GM12878 (cell line): Measurements from ENCODE around the gene HS6ST3.

Experiments
- CHD1 ChIP-seq: IDR thresholded peaks from 2 replicates; pipeline ENCODE4 v1.6.1; 2012; ENCODE audit warnings: low read depth, low read length, improper control_type of control experiment
- NRF1 ChIP-seq: conservative IDR thresholded peaks from 2 replicates; pipeline ENCODE4 v1.6.1; 2011; ENCODE audit warnings: mild to moderate bottlenecking, low read depth, low read length, improper control_type of control experiment
- RAD51 ChIP-seq: fragments of 450-650 bp; IDR thresholded peaks from 2 replicates; pipeline ENCODE4 v1.6.1; 2016; ENCODE audit warnings: moderate library complexity, mild to moderate bottlenecking, inconsistent platforms
- YY1 ChIP-seq: IDR thresholded peaks from 2 replicates; pipeline ENCODE4 v1.6.1; 2011; ENCODE audit warnings: low read depth, mild to moderate bottlenecking, low read length
- TF ChIP-seq, protein P1 (sequence below): fragments of 450-650 bp; IDR thresholded peaks from 2 replicates; pipeline ENCODE4 v1.6.1; 2016; ENCODE audit warnings: mild to moderate bottlenecking, moderate library complexity, borderline replicate concordance
- TF ChIP-seq, protein P2 (sequence below), 3 experiments: IDR thresholded peaks in 2 of 3; conservative IDR thresholded peaks in 1 of 3; 2 replicates each; pipeline ENCODE4 v1.5.1; 2011; ENCODE audit warnings: low read depth in 3 of 3, low read length in 3 of 3, mild to moderate bottlenecking in 3 of 3, control low read depth in 2 of 3, moderate library complexity in 2 of 3, inconsistent platforms in 1 of 3, mixed read lengths in 1 of 3; ENCODE audit not compliant: control insufficient read depth in 2 of 3, insufficient read depth in 1 of 3; ENCODE audit errors: extremely low read depth in 1 of 3

DNA sequence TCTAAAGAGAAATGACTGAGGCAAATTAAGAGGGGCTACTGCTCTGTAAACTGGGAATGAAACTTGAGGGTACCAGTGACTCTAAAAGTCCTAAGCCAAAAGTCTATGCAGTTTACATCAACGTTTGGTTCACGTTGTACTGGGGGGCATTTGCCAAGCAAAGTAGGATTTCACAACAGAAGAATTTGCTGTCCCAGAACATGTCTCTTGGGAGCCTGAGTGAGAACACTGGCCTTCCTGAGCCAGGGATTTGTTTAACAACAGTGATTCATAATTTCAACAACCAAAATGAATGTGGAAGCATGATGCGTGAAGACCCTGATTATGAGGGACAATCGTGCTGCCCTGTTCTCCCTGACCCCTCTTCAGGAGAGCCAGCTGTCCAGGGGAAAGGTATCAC, 726.4 kb downstream of the HS6ST3 start:
- TF ChIP-seq NRF1 (no peak), CHD1 (no peak), YY1 (no peak), RAD51 (no peak)
- TF ChIP-seq, protein P1, sequence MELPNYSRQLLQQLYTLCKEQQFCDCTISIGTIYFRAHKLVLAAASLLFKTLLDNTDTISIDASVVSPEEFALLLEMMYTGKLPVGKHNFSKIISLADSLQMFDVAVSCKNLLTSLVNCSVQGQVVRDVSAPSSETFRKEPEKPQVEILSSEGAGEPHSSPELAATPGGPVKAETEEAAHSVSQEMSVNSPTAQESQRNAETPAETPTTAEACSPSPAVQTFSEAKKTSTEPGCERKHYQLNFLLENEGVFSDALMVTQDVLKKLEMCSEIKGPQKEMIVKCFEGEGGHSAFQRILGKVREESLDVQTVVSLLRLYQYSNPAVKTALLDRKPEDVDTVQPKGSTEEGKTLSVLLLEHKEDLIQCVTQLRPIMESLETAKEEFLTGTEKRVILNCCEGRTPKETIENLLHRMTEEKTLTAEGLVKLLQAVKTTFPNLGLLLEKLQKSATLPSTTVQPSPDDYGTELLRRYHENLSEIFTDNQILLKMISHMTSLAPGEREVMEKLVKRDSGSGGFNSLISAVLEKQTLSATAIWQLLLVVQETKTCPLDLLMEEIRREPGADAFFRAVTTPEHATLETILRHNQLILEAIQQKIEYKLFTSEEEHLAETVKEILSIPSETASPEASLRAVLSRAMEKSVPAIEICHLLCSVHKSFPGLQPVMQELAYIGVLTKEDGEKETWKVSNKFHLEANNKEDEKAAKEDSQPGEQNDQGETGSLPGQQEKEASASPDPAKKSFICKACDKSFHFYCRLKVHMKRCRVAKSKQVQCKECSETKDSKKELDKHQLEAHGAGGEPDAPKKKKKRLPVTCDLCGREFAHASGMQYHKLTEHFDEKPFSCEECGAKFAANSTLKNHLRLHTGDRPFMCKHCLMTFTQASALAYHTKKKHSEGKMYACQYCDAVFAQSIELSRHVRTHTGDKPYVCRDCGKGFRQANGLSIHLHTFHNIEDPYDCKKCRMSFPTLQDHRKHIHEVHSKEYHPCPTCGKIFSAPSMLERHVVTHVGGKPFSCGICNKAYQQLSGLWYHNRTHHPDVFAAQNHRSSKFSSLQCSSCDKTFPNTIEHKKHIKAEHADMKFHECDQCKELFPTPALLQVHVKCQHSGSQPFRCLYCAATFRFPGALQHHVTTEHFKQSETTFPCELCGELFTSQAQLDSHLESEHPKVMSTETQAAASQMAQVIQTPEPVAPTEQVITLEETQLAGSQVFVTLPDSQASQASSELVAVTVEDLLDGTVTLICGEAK, result no peak
- TF ChIP-seq, protein P2, sequence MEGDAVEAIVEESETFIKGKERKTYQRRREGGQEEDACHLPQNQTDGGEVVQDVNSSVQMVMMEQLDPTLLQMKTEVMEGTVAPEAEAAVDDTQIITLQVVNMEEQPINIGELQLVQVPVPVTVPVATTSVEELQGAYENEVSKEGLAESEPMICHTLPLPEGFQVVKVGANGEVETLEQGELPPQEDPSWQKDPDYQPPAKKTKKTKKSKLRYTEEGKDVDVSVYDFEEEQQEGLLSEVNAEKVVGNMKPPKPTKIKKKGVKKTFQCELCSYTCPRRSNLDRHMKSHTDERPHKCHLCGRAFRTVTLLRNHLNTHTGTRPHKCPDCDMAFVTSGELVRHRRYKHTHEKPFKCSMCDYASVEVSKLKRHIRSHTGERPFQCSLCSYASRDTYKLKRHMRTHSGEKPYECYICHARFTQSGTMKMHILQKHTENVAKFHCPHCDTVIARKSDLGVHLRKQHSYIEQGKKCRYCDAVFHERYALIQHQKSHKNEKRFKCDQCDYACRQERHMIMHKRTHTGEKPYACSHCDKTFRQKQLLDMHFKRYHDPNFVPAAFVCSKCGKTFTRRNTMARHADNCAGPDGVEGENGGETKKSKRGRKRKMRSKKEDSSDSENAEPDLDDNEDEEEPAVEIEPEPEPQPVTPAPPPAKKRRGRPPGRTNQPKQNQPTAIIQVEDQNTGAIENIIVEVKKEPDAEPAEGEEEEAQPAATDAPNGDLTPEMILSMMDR (IDR thresholded peaks at IDR 0.05 in 2 of 3, conservative IDR thresholded peaks at IDR 0.05 in 1 of 3; ENCODE audit: control insufficient read depth in 2 of 3, extremely low read depth in 1 of 3, insufficient read depth in 1 of 3, low read depth in 3 of 3, low read length in 3 of 3), result no peak
